ENCODE data around the gene MS4A10.
A peak's percentile ranks its signal among the peaks of the same experiment; 100 is the strongest.

MS4A10 gene

DNA sequence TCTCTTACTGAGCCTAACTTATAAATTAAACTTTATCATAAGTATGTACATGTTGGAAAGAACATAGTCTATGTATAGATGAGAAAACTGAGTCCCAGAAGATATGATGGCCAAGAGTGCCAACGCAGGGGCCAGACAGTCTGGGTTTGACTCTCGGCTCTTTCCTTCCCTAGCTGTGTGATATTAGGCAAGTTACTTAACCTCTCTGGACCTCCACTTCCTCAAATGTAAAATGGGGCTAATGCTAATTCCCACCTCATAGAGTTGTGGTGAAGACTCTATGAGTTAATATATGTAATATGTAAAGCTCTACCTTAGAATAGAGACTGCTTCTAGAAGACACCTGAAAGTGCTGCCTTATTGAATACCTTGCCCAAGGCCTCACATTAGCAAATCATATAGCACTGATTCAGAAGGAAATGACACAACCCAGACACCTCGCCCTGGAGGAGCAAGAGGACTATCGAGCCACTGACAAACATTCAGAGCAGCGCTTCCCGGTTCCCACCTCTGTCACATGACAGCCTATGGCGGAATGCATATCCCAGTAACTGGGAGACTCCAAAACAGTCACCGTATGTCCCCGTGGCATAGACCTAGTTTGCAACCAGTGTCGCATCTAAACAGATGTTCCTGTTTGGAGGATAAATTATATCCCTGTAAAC lies 45.5 kb downstream of the MS4A10 start:
- DNase-seq = peak; percentile 22

DNA sequence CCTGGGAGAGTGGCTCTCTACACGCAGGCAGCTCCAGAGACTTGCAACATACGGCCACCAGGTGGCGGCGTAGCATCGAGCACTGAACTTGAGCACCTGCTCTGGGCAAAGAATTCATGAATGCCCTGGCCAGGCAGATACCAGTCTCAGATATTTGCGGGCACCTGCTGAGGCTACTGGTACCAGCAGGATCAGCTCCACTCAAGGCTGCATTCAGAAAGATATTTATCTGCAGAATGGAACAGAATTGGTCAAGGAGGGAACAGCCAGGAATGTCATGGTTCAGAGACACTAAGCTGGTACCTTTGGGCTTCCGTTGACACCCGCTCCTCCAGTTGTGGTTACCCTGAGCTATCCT lies 46.0 kb downstream of the MS4A10 start:
- peak; percentile 71 for DNase-seq

DNA sequence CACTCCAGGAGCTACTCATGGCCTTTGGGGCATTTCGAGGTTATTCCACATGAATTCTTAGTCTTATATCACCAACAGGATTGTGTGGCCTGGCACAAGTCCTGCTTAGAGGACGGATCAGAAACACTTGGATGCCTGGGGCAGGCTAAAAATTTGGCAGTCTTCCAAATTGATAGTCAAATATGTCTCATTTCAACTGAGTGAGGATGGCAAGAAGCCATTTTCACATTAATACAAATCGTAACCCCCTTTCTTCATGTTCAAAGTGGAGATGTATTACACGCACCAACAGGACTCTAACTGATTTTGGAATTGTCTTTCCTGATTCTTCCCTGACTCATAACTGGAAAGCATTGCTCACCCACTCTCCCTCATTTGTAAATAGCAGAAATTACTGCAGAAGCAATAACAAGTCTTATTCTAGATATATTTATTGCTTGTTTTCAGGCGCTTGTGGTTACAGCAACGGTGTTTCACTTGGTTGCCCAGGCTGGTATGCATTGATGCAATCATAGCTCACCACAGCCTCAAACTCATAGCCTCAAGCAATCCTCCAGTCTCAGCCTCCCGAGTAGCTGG lies 46.5 kb downstream of the MS4A10 start:
- no peak for DNase-seq

DNA sequence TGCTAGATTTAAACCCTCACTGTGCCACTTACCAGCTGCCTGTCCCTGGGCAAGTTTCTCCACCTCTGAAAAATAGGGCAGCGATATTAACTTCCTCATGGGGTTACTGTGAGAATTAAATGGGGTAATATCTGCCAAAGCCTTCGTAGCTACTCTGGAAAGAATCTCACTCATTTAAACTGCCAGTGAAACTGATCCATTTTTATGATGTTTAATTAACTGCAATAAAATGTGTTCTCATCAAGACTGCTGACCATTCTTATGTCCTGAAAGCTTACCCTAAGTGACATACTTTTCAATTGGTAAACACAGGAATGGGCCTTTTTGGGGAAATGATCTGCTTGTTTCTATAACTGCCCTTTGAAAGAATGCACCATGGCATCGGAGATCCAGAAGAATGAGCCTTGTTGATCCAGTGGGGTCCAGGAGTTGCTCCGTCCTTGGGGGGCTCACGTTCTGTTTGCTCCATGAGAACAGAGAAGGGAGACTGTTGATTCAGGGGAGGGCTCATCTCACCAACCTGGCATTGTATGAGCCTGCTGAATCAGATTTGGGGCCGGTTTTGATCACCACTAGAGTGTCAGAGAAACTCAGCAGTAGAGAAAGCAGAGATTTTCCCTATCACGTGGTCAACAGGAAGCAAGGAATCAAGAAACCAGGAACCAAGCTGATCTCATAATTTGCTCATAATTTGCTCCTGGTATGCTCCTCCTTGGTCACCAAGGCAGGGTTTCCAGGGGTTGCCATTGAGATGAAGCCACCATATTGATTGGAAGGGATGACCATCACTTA lies 49.8 kb downstream of the MS4A10 start:
- DNase-seq = no peak

DNA sequence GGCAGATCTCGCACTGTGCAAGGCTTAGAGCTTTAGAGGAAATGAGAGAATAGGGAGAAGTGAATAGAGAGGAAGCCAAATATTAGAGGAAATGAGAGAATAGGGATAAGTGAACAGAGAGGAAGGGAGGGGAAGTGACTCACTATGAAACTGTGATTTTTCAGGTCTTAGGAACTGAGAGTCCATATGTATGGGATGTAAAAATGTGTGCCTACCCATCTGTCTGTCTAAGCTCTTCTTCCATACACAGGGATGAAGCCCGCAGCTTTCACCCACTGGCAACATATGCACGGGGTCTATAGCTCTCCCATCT lies 50.4 kb downstream of the MS4A10 start:
- no peak for DNase-seq

DNA sequence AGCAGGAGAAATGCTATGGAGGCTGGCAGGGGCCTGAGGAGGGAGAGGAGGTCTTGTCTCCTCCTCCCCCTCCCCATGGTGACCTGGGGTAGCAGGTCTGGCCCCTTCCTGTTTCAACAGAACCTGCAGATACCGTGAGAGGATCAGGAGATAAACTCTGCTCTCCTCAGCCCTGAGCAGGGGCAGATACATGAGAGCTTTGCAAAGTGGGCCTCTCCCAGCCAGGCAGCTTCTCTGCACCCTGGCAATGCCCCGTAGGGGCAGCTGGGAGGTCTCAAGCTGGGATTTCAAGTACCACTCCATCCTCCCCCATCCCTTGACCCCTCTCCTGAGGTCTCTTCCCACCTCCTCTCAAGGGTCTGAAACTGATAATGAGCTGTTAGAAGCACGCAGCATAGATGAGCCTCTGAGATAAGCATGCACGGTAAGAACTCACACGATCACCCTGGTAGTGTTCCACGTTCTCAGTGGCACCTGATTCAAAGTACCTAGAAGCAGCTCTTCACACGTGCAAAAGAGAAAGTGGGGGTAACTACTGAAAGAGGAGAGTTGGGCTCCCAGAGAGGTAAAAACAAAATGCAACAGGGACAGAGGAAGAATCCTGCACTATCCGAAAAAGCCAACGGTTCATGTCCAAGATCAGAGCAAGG lies 51.9 kb downstream of the MS4A10 start:
- no peak for DNase-seq

DNA sequence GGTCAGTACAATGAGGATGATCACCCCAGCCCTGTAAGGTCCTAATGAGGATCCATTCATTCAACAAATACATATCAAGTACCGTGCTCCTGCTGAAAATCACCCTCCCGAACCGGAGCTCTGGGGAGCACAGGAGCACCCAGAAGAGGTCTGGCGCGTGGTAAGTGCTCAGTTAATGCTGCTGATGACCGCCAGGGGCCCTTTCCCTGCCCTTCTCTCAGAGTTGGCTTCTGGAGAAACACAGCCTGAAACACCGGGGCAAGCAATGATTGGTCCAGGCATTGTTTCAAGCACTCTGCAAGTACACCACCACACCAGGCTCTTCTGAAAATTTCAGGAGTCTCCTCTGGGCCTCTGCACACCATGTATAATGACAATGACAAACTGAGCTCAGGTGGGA lies 53.0 kb downstream of the MS4A10 start:
- DNase-seq = no peak

DNA sequence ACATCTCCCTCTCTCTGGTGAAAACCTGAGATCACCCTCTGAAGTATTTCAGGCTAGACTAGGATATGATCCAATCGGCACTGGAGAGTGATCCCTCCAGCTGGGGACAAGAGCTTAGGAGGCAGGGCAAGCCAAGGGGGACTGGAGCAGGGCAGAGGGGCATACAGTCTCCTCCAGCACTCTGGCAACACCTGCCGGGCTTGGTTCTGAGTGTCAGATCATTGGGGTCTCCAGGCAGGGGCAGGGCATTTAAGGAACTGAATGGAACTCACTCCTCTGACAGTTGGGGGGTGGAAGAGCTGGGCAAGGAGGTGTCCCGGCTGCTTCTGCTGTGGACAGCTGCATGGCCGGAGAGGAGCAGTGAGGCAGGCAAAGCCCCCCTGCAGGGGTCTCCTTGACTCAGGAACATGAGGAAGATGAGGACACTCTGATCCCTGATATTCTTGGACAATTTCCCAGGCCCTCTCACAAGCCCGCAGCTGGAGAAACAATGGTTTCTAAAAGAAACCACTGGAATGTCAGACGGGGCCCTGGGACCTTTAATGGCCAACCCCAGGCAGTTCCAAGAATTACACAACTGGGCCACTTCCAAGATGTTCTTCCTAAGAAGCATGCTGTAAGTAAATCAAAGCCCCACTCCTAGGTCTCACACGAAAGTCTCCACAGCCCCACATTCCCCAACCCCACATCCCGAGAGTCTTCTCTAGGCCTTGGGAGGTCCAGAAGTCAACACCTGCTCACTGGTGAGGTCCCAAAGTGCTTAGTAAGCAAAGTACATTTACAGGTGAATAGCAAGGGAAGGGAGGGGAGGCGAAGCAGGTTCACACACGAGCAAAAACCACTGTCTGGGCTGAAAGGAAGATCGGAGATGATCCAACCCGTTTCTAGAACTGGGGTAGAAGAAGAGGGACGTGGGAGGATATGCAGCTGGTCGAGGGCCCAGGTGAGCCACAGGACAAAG lies 55.6 kb downstream of the MS4A10 start:
- DNase-seq = no peak

DNA sequence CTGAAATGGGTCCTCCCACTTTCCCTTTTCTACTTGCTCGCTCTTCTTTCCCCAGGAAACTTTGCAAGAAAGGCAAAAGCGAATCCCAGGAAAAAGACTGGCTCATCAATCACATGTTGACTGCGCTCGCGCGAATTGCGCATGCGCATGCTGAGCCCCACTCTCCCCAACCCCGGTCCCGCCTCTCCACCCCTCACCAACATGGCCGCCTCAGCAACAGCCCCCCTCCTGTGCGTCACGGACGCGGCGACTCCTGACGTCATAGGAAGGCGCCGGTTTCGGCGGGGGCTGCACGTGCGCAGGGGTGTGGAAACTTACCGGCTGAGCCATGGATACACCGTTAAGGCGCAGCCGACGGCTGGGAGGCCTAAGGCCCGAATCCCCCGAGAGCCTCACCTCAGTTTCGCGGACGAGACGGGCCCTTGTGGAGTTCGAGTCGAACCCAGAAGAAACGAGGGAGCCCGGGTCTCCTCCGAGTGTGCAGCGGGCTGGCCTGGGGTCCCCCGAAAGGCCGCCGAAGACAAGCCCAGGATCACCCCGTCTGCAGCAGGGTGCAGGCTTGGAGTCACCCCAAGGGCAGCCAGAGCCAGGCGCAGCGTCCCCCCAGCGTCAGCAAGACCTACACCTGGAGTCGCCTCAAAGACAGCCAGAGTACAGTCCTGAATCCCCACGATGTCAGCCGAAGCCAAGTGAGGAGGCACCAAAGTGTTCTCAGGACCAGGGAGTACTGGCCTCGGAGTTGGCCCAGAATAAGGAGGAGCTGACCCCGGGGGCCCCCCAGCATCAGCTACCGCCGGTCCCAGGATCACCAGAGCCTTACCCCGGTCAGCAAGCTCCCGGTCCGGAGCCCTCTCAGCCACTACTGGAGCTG lies 56.9 kb downstream of the MS4A10 start, which contains the start of gene CCDC86:
Gene CCDC86, plus strand, starts transcription at position 317 of the 871 bp plus-strand sequence. Its CDS starts 12 bp downstream, at position 329.
- DNase-seq = peak; percentile 100

DNA sequence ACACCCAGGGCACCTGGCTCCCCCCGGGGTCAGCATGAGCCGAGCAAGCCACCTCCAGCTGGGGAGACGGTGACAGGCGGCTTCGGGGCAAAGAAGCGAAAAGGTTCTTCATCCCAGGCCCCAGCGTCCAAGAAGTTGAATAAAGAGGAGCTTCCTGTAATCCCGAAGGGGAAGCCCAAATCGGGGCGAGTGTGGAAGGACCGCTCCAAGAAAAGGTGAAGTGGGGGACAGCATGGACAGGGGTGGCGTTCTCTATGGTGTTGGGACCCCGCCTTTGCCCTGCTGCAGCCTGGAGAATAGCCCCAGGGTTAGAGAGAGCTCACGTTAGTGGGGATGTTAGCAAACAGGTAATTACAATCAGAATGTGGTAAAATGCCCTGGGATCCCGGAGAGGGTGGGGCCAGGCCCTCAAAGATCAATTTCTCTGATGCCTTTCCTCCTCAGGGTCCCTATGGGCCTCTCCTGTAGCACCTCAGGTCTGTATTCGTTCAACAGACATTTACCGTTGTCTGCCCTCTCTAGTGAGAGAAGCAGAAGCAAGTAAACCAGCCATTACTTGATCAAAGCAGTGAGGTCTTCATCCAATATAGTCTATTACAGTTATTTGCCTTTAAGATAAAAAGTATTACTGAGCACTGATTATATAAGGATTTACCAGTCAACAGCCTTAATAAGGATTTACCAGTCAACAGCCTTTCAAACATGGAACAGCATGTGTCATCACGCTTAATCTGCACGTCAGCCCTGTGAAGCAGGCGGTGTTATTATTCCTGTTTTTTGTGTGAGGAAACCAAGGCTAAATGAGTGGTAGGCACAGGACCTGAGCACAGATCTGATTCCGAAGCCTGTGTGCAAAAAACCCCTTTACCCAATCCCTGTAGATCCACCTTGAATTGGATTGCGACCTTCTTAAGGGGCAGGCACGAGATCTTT lies 57.8 kb downstream of the MS4A10 start:
- no peak for DNase-seq

DNA sequence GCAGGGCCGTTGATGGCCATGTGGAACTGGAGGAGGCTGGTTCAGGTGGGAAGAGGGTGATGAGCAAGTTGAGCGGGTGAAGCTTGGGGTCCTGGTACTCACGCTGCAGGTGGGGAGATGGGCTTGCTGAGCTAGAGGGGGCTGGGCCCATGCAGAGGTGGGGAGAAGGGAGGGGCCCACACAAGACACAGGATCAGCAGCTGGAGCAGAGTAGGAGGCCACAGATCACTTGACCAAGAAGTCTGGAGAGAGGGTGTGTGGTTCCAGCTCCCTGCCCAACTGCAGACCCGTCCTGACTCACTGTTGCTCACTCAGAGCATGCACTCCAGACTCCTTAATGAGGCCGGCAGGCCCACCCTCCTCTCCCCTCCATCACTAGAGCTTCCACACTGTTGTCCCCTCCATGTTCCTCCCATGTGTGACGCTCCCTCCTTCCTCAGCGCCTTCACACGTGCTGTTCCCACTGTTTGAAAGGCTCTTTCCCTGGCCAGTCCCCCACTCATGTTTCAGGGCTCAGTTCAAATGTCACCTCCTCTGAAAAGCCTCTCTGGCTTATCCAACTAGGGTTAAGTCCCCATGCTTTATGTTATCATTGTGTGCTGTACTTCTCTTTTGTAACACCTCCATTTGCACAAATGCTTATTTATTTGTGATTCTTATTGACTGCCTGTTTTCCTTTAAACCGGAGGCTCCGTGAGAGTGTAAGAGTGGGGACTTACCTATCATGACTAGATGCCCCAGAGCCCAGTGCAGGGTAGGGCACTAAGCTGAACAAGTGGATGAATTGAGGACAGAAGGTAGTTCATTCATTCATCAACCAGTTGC lies 59.1 kb downstream of the MS4A10 start:
- no peak for DNase-seq

DNA sequence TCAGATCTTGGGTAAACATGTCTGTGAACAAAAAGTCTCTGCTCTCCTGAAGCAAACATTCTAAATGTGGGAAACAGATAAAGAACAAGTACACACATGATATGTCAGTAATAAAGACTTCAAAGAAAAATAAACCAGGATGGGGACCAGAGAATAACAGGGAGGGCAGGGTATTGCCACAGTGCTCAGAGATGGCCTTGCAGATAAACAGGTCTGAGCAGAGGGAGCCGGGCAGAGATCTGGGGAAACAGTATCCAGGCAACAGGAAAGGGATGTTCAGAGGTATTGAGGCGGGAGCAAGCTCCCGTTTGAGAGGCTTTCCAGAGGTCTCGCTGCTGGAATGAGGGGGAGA lies 59.7 kb downstream of the MS4A10 start:
- DNase-seq = no peak

DNA sequence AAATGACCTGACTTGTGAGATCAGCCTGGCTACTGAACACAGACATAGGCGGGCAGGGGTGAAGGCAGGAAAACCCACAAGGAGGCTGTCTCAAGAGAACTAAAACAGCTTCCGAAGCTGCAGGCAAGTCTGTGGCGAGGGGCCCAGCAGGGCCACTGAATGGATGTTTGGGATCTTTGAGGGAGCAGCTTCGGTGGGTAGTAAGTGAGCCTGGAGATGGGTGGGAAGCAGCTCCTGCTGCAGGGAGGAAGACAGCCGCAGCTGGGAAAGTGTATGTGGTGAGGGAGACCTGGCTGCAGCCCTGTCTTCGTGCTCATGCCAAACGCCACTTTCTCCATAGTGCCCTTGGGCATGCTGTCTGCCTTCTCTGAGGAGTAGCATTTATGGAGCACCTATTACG lies 60.2 kb downstream of the MS4A10 start:
- DNase-seq = no peak

DNA sequence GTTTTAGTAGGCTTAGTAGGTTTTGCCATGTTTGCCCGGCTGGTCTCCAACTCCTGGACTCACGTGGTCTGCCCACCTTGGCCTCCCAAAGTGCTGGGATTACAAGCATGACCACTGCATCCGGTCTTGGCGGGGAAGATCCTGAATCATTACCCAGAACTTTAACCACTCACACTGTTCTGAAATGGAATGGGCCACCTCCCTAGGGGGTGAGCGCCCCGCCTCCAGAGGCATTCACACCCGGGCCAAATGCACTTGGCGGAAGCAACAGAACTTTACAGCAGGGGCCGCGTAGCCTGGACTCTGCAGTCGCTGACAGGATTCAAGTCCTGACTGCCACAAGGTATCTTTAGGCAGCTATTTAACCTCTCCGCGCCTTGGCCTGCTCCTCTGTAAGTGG lies 62.1 kb downstream of the MS4A10 start:
- DNase-seq = no peak

DNA sequence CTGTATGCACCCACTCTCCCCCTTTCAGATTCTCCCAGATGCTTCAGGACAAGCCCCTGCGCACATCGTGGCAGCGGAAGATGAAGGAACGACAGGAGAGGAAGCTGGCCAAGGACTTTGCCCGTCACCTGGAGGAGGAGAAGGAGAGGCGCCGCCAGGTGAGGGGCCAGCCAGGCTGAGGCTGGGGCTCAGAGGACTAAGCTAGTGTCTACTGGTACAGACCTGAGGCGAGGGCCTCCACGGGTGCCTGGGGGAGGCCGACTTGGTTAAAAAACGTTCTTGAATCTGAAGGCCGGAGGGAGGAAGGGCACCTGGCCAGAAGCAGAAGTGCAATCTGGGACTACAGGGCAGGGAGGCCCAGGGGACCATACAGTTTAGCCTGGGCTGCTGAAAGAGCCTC lies 62.8 kb downstream of the MS4A10 start:
- DNase-seq = no peak

DNA sequence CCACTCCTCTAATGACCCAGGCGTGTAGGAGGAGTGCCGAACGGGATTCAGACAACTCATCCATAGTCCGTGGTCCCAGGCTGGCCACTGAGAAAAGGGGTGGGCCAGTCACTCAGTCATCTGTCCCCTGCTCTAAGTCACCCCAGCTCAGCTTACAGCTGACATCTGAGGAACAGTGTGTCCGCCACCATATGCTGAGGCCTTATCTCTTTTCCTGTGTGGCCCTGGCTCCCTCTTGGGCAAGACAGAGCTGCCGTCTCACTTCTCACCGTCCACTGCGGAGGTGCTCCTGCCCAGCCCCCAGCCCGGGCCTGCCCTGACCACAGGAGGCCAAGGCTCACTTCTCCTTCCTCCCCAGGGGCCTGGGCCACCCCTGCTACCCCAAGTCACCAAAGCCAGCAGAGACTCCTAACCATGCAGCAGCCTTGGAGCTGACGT lies 63.6 kb downstream of the MS4A10 start:
- DNase-seq = no peak

DNA sequence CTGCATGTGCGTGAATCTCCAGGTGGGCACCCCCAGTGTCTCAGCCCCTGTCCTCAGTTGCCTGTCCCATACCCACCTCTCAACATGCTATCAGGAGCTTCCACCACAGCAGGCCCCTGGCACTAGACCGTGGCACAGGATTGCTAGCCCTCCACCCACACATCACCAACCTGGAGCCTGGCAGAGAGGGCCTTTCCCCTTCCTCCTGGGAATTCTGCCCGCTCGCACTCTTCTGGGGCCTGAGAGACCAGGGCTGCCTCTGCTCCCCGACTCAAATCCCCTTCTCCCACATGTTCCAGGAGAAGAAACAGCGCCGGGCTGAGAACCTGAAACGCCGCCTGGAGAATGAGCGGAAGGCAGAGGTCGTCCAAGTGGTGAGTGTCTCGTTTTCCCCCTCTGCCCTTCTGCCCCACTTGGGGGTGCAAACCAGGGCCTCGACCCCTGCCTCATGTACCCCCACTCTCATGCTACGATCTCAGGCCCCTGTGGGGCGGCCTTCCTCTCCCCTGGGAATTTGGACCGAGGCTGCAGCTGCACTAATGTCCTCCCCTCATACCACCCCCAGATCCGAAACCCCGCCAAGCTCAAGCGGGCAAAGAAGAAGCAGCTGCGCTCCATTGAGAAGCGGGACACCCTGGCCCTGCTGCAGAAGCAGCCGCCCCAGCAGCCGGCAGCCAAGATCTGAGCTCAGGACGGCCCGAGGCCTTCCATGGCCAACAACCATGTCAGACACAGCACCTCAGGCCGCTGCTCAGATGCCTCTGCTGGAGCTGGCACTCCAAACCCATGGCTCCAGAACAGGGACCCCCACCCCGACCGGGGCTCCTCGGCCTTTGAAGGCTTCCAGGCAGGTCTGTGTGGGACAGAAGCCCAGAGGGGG lies 64.7 kb downstream of the MS4A10 start:
- no peak for DNase-seq

Data from activated T-cell treated with anti-CD3 and anti-CD28 coated beads for 4 hours (primary cell).